HepG2 (cell line): ENCODE results near the gene TBX5. TPM values are rescaled to one million over a fixed set of nuclear protein-coding genes. Genes with fewer than 3 reads are reported as not detected.

Source experiments
- ATAC-seq: fragments of 200-7000 bp; cut with Tn5 transposase; 3 replicates; pipeline ENCODE4 v1.9.1; 2020; ENCODE audit warnings: mild to moderate bottlenecking, moderate library complexity
- BruUV-seq: library from RNA; stranded (reverse); fragments of 400-500 nt; replicated peaks from 2 replicates; lab custom pipeline; 2021; lab: Mats Ljungman, UMichigan
- CTCF ChIA-PET: fragments of 300-600 bp; formaldehyde crosslinking; extraction: SDS; loops from one replicate; lab custom pipeline; 2021; ENCODE audit warnings: low total read pairs, inconsistent platforms, low intra/inter-chr PET ratio; lab: Yijun Ruan, JAX
- POLR2A ChIA-PET: fragments of 350-600 bp; sonication (Branson Sonifier 250); formaldehyde crosslinking; loops from one replicate; lab custom pipeline; 2020; ENCODE audit warnings: antibody characterized with exemption, inconsistent platforms; lab: Yijun Ruan, JAX
- DNase-seq: peaks from one replicate; pipeline ENCODE4 v3.0.0-alpha.2; 2015; ENCODE audit warnings: low spot score
- FAIRE-seq: peaks from 3 replicates; lab custom pipeline; 2011; peaks lifted over from hg19 to GRCh38; lab: Jason Lieb, UNC
- H2AFZ ChIP-seq: one replicate; pipeline ENCODE4 v1.6.1; 2011; ENCODE audit warnings: low read length, inconsistent platforms
- H3K27ac ChIP-seq: fragments of 300-600 bp; 3 replicates; pipeline ENCODE4 v1.8.0; 2011; ENCODE audit warnings: mixed run types, mild to moderate bottlenecking, mixed read lengths, low read length, inconsistent platforms; ENCODE audit not compliant: insufficient read depth; ENCODE audit errors: extremely low read length
- H3K27me3 ChIP-seq, 2 experiments: fragments of 200-600 bp in 1 of 2; 2 replicates in 1 of 2; 3 replicates in 1 of 2; pipeline versions ENCODE4 v1.6.0 to v1.8.0; 2011; ENCODE audit warnings: low read length in 2 of 2, mild to moderate bottlenecking in 2 of 2, moderate library complexity in 2 of 2, inconsistent platforms in 1 of 2; ENCODE audit not compliant: insufficient read depth in 2 of 2, control insufficient read depth in 1 of 2
- H3K36me3 ChIP-seq, 2 experiments: fragments of 200-600 bp in 1 of 2; replicated peaks in 1 of 2; 2 replicates in 1 of 2; 3 replicates in 1 of 2; pipeline versions ENCODE4 v1.5.1 to v1.8.0; 2011; ENCODE audit warnings: low read length in 2 of 2, inconsistent platforms in 1 of 2; ENCODE audit not compliant: insufficient read depth in 2 of 2, control insufficient read depth in 1 of 2
- H3K4me1 ChIP-seq: 2 replicates; pipeline ENCODE4 v1.5.1; 2012; ENCODE audit warnings: low read length, inconsistent platforms; ENCODE audit not compliant: insufficient read depth
- H3K4me2 ChIP-seq: 2 replicates; pipeline ENCODE4 v1.6.0; 2011; ENCODE audit warnings: low read depth, low read length, inconsistent platforms
- H3K4me3 ChIP-seq, 3 experiments: fragments of 200-600 bp in 1 of 3; sonication (generic), shearing (Covaris generic) in 1 of 3; replicated peaks in 1 of 3; 2 replicates each; pipeline ENCODE4 v1.5.1; 2011 to 2016; ENCODE audit warnings: low read length in 3 of 3, inconsistent platforms in 2 of 3, low read depth in 2 of 3, mild to moderate bottlenecking in 2 of 3, control low read depth in 1 of 3, mixed read lengths in 1 of 3; ENCODE audit not compliant: insufficient read depth in 1 of 3
- H3K79me2 ChIP-seq: one replicate; pipeline ENCODE4 v1.6.1; 2011; ENCODE audit warnings: low read length, inconsistent platforms; ENCODE audit not compliant: insufficient read depth
- H3K9ac ChIP-seq: 2 replicates; pipeline ENCODE4 v1.6.0; 2011; ENCODE audit warnings: mild to moderate bottlenecking, low read depth, low read length, inconsistent platforms; ENCODE audit not compliant: insufficient read depth
- H3K9me3 ChIP-seq: 2 replicates; pipeline ENCODE4 v1.5.1; 2012; ENCODE audit warnings: mild to moderate bottlenecking, low read length
- H4K20me1 ChIP-seq: 2 replicates; pipeline ENCODE4 v1.6.0; 2011; ENCODE audit warnings: inconsistent platforms, mild to moderate bottlenecking, low read length, moderate library complexity; ENCODE audit not compliant: insufficient read depth
- CAMTA2 ChIP-seq: sonication (generic); formaldehyde crosslinking; IDR thresholded peaks from 2 replicates; pipeline ENCODE4 v1.4.0; 2020; ENCODE audit warnings: mild to moderate bottlenecking, missing genetic modification reagents, borderline replicate concordance
- IRX3 ChIP-seq: sonication (generic); formaldehyde crosslinking; IDR thresholded peaks from 2 replicates; pipeline ENCODE4 v1.8.1; 2023; ENCODE audit warnings: mild to moderate bottlenecking, low read depth, missing genetic modification reagents, borderline replicate concordance
- MIER3 ChIP-seq: IDR thresholded peaks from 2 replicates; pipeline ENCODE4 v1.6.1; 2016; ENCODE audit warnings: missing compliant biosample characterization, borderline replicate concordance
- MTF1 ChIP-seq: sonication (generic); formaldehyde crosslinking; IDR thresholded peaks from 2 replicates; pipeline ENCODE4 v1.5.0; 2020; ENCODE audit warnings: missing genetic modification reagents
- NFIC ChIP-seq: IDR thresholded peaks from 2 replicates; pipeline ENCODE4 v1.6.1; 2012; ENCODE audit warnings: mild to moderate bottlenecking, low read length, inconsistent platforms
- NFYB ChIP-seq: sonication (generic); formaldehyde crosslinking; IDR thresholded peaks from 2 replicates; pipeline ENCODE4 v1.4.0; 2020; ENCODE audit warnings: missing genetic modification reagents
- NR1H2 ChIP-seq: sonication (generic); formaldehyde crosslinking; IDR thresholded peaks from 2 replicates; pipeline ENCODE4 v1.8.1; 2022; ENCODE audit warnings: low read depth, missing genetic modification reagents, borderline replicate concordance
- RBAK ChIP-seq: sonication (generic); formaldehyde crosslinking; IDR thresholded peaks from 2 replicates; pipeline ENCODE4 v1.5.1; 2020; ENCODE audit warnings: mild to moderate bottlenecking, missing genetic modification reagents
- RFXAP ChIP-seq: sonication (generic); formaldehyde crosslinking; IDR thresholded peaks from 2 replicates; pipeline ENCODE4 v1.4.0; 2020; ENCODE audit warnings: missing genetic modification reagents, borderline replicate concordance
- SMARCC2 ChIP-seq: fragments of 450-650 bp; IDR thresholded peaks from 2 replicates; pipeline ENCODE4 v1.6.1; 2017; ENCODE audit warnings: antibody characterized with exemption, mild to moderate bottlenecking
- SMC3 ChIP-seq: IDR thresholded peaks from 2 replicates; pipeline ENCODE4 v1.6.1; 2011; ENCODE audit warnings: low read length, improper control_type of control experiment
- TARDBP ChIP-seq: sonication (generic); formaldehyde crosslinking; IDR thresholded peaks from 2 replicates; pipeline ENCODE4 v1.8.0; 2022; ENCODE audit warnings: mild to moderate bottlenecking, missing genetic modification reagents
- ZNF263 ChIP-seq: sonication (generic); formaldehyde crosslinking; IDR thresholded peaks from 2 replicates; pipeline ENCODE4 v1.4.0; 2020; ENCODE audit warnings: missing genetic modification reagents
- ZNF367 ChIP-seq: sonication (generic); formaldehyde crosslinking; IDR thresholded peaks from 2 replicates; pipeline ENCODE4 v1.4.0; 2020; ENCODE audit warnings: missing genetic modification reagents, borderline replicate concordance
- ZNF577 ChIP-seq: sonication (generic); formaldehyde crosslinking; IDR thresholded peaks from 2 replicates; pipeline ENCODE4 v1.4.0; 2020; ENCODE audit warnings: mild to moderate bottlenecking, low read depth, missing genetic modification reagents, borderline replicate concordance
- ZNF713 ChIP-seq: sonication (generic); formaldehyde crosslinking; IDR thresholded peaks from 2 replicates; pipeline ENCODE4 v1.4.0; 2020; ENCODE audit warnings: mild to moderate bottlenecking, missing genetic modification reagents
- WGBS: methylation state at CpG from one replicate; pipeline ENCODE4 v1.1.6; 2017; ENCODE audit warnings: low lambda C conversion rate; 5-methylcytosine and 5-hydroxymethylcytosine counted together
- in situ Hi-C: cut with HindIII; loops from 2 replicates; pipeline ENCODE4 v1.10.0; 2017; ENCODE audit warnings: low pct_unique_long_range_greater_than_20kb; ENCODE audit not compliant: extremely low pct_ligation_motif_present
- intact Hi-C: fragments of 100-400 bp; cut with micrococcal nuclease; formaldehyde crosslinking; loops from one replicate; pipeline ENCODE4 v1.10.0; 2022; ENCODE audit not compliant: unreplicated experiment
- polyA plus RNA-seq, 8 experiments: library from polyadenylated mRNA; depleted of rRNA in 3 of 8; stranded (reverse) in 7 of 8; unstranded in 1 of 8; fragments of >200 nt; fragmentation: Illumina TruSeq in 4 of 8; extraction: Trizol in 4 of 8; gene quantifications; 2 replicates each; pipeline versions ENCODE4 v1.2.1 to v1.2.3, GENCODE V29; 2011 to 2016; ENCODE audit warnings: low read depth in 4 of 8, missing spikeins in 1 of 8, mixed read lengths in 1 of 8; ENCODE audit not compliant: insufficient read depth in 1 of 8
- total RNA-seq, 5 experiments: library from RNA; depleted of rRNA; stranded (reverse); fragments of >200 nt; fragmentation: Illumina TruSeq; extraction: Trizol; gene quantifications; 2 replicates each; pipeline ENCODE4 v1.2.3, GENCODE V29; 2016; ENCODE audit warnings: low read depth in 1 of 5
- TF ChIP-seq, protein P1 (sequence below): sonication (generic); formaldehyde crosslinking; IDR thresholded peaks from 2 replicates; pipeline ENCODE4 v1.4.0; 2020; ENCODE audit warnings: missing genetic modification reagents, borderline replicate concordance
- TF ChIP-seq, protein P2 (sequence below): sonication (generic); formaldehyde crosslinking; IDR thresholded peaks from 2 replicates; pipeline ENCODE4 v1.5.1; 2020; ENCODE audit warnings: missing genetic modification reagents, mild to moderate bottlenecking, borderline replicate concordance
- TF ChIP-seq, protein P3 (sequence below): IDR thresholded peaks from 2 replicates; pipeline ENCODE4 v1.6.1; 2016; ENCODE audit warnings: low read depth, borderline replicate concordance

Gene TBX5
- total and polyA plus RNA-seq, 2 of the 13 experiments (the other 11 are each of a cell fraction or from before 2014, with no cell fraction given), result not detected

DNA sequence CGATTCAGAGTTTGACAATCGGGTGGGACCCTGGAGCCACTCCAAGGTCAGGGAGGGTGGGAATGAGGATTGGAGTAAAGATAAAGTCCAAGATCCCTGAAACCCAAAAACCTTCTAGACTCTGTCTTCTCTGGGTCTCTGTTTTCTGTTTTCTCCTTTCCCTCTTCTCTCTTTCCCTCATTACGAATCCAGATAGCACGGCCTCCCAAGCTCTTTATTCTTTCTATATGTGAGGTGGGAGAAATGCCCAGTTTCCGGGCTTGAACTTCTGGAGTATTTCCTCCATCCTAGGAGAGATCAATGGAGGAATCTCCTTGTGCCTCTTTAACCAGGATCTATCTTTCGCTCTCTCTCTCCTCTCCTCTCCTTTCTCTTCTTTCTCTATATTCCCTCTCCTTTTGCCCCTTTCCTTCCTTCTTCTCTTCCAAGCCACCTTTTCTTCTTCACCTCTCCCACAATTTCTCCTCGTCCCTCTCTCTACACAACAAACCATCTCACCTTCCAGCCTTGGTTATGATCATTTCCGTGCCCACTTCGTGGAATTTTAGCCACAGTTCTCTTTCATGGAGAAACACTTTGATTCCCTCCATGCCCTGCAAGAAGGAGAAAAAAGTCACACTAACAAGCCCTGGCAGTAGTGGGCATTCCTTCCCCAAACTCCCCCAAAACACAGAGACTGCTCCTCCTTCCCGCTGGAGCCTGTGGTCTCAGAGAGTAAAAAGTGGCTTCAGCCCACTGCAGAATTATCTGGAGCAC is 4.4 kb downstream of the TBX5 start:
- no peak overlapping the region for H3K9ac ChIP-seq
- H4K20me1 ChIP-seq, result no peaks in the 10 kb centered on the region
- intact Hi-C loops, result no loop called here
- ATAC-seq (no peak), DNase-seq (no peak), FAIRE-seq (no peak)
- H3K9me3 ChIP-seq, result no peaks in the 10 kb centered on the region
- H3K4me1 ChIP-seq, result no peaks in the 10 kb centered on the region
- no peak overlapping the region for H3K4me3 ChIP-seq
- TF ChIP-seq RFXAP (no peak), MIER3 (CRISPR knock-in tag) (no peak), SMARCC2 (no peak), NFIC (no peak), RBAK (CRISPR knock-in tag) (no peak), IRX3 (CRISPR knock-in tag) (no peak), ZNF713 (CRISPR knock-in tag) (no peak), MTF1 (CRISPR knock-in tag) (no peak), NFYB (CRISPR knock-in tag) (no peak), ZNF263 (CRISPR knock-in tag) (no peak), SMC3 (no peak), ZNF577 (no peak), TARDBP (CRISPR knock-in tag) (no peak), ZNF367 (CRISPR knock-in tag) (no peak), NR1H2 (CRISPR knock-in tag) (no peak), CAMTA2 (CRISPR knock-in tag) (no peak)
- TF ChIP-seq, protein P1, sequence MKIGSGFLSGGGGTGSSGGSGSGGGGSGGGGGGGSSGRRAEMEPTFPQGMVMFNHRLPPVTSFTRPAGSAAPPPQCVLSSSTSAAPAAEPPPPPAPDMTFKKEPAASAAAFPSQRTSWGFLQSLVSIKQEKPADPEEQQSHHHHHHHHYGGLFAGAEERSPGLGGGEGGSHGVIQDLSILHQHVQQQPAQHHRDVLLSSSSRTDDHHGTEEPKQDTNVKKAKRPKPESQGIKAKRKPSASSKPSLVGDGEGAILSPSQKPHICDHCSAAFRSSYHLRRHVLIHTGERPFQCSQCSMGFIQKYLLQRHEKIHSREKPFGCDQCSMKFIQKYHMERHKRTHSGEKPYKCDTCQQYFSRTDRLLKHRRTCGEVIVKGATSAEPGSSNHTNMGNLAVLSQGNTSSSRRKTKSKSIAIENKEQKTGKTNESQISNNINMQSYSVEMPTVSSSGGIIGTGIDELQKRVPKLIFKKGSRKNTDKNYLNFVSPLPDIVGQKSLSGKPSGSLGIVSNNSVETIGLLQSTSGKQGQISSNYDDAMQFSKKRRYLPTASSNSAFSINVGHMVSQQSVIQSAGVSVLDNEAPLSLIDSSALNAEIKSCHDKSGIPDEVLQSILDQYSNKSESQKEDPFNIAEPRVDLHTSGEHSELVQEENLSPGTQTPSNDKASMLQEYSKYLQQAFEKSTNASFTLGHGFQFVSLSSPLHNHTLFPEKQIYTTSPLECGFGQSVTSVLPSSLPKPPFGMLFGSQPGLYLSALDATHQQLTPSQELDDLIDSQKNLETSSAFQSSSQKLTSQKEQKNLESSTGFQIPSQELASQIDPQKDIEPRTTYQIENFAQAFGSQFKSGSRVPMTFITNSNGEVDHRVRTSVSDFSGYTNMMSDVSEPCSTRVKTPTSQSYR (CRISPR knock-in tag), result no peak
- TF ChIP-seq, protein P2, sequence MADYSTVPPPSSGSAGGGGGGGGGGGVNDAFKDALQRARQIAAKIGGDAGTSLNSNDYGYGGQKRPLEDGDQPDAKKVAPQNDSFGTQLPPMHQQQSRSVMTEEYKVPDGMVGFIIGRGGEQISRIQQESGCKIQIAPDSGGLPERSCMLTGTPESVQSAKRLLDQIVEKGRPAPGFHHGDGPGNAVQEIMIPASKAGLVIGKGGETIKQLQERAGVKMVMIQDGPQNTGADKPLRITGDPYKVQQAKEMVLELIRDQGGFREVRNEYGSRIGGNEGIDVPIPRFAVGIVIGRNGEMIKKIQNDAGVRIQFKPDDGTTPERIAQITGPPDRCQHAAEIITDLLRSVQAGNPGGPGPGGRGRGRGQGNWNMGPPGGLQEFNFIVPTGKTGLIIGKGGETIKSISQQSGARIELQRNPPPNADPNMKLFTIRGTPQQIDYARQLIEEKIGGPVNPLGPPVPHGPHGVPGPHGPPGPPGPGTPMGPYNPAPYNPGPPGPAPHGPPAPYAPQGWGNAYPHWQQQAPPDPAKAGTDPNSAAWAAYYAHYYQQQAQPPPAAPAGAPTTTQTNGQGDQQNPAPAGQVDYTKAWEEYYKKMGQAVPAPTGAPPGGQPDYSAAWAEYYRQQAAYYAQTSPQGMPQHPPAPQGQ (CRISPR knock-in tag), result no peak
- TF ChIP-seq, protein P3, sequence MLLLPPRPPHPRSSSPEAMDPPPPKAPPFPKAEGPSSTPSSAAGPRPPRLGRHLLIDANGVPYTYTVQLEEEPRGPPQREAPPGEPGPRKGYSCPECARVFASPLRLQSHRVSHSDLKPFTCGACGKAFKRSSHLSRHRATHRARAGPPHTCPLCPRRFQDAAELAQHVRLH (CRISPR knock-in tag), result no peak
- in situ Hi-C loops, result no loop called here
- no peaks in the 10 kb centered on the region for H3K36me3 ChIP-seq
- H3K4me2 ChIP-seq, result no peak overlapping the region
- POLR2A ChIA-PET, result no interaction called here
- no TSS peak for BruUV-seq
- CTCF ChIA-PET, result no interaction called here
- H3K79me2 ChIP-seq, result no peaks in the 10 kb centered on the region
- no peak overlapping the region for H3K27ac ChIP-seq
- H3K27me3 ChIP-seq, result peaks cover 6 to 87% of the 10 kb centered on the region in 2 experiments
- 19% methylated on average over 10 of the region's 10 CpGs for WGBS
- H2AFZ ChIP-seq, result no peak overlapping the region
